ENCODE measurements around the gene SFT2D3.

The SFT2D3 gene

GRCh38 chr2:127754186-127754585 is 52.9 kb downstream of the SFT2D3 start:
- DNase-seq = no peak

All from T1000 (cell line).